Heart left ventricle (tissue), 16 donors: ENCODE data around the gene ARMC8. TPM values are rescaled to one million over a fixed set of nuclear protein-coding genes. Genes with fewer than 3 reads are reported as not detected.

Experiments
- ATAC-seq, 4 donors: fragments of 200-7000 bp; cut with Tn5 transposase; one replicate each; pipeline ENCODE4 v1.9.1; 2020 to 2022; ENCODE audit warnings: moderate library complexity in 4 of 4, mild to moderate bottlenecking in 3 of 4, moderate number of reproducible peaks in 1 of 4
- DNase-seq, 5 donors: peaks; one replicate each; pipeline ENCODE4 v3.0.0-alpha.2; 2020
- H3K27ac ChIP-seq, 12 donors: fragments of 200-600 bp; sonication (generic) in 4 of 12; one replicate each; pipeline versions ENCODE4 v1.5.0 to v1.8.0; 2016 to 2022; ENCODE audit warnings: mild to moderate bottlenecking in 2 of 12
- H3K27me3 ChIP-seq, 9 donors: fragments of 200-600 bp; sonication (generic) in 2 of 9; one replicate each; pipeline versions ENCODE4 v1.5.1 to v1.8.0; 2016 to 2022; ENCODE audit warnings: mild to moderate bottlenecking in 3 of 9
- H3K36me3 ChIP-seq, 9 donors: fragments of 200-600 bp; sonication (generic) in 2 of 9; one replicate each; pipeline versions ENCODE4 v1.5.0 to v1.8.0; 2018 to 2022; ENCODE audit warnings: mild to moderate bottlenecking in 2 of 9
- H3K4me1 ChIP-seq, 12 donors: fragments of 200-600 bp; sonication (generic) in 4 of 12; one replicate each; pipeline versions ENCODE4 v1.5.0 to v1.8.0; 2016 to 2022; ENCODE audit warnings: mild to moderate bottlenecking in 3 of 12
- H3K4me3 ChIP-seq, 12 donors: fragments of 200-600 bp; sonication (generic) in 4 of 12; one replicate each; pipeline versions ENCODE4 v1.5.0 to v1.8.0; 2017 to 2022; ENCODE audit warnings: mild to moderate bottlenecking in 9 of 12, moderate library complexity in 4 of 12
- H3K9me3 ChIP-seq, 12 donors: fragments of 200-600 bp; sonication (generic) in 4 of 12; one replicate each; pipeline versions ENCODE4 v1.5.0 to v1.8.0; 2016 to 2022; ENCODE audit warnings: mild to moderate bottlenecking in 1 of 12
- POLR2A ChIP-seq, 2 donors: fragments of 450-650 bp; IDR thresholded peaks; one replicate each; pipeline ENCODE4 v1.6.1; 2017; ENCODE audit warnings: antibody characterized with exemption in 2 of 2, mild to moderate bottlenecking in 2 of 2, moderate library complexity in 2 of 2
- WGBS, 4 donors: extraction: QIAGEN DNeasy Blood & Tissue Kit in 2 of 4; methylation state at CpG; one replicate each; pipeline versions ENCODE4 v1.1.5 to v1.1.7; 2013 to 2018; 5-methylcytosine and 5-hydroxymethylcytosine counted together
- intact Hi-C, 10 donors: fragments of 100-400 bp; cut with DNase I; formaldehyde crosslinking; loops; one replicate each; pipeline versions ENCODE4 v1.11.1 to v1.14.2; 2022
- polyA plus RNA-seq, 2 donors: library from polyadenylated mRNA; stranded (reverse); fragments of 200-250 nt; gene quantifications; one replicate each; pipeline ENCODE4 v1.2.3, GENCODE V29; 2013
- total RNA-seq, 9 donors: library from RNA; depleted of rRNA in 2 of 9; stranded (reverse); fragments of >200 nt in 2 of 9; fragmentation: NEBNext Ultra II Directional in 3 of 9; extraction: Animal tissue kit (Norgen Biotek cat#: 25700) in 3 of 9; gene quantifications; one replicate each; pipeline versions ENCODE4 v1.1.0 to v1.2.4, GENCODE V29; 2016 to 2023
- TF ChIP-seq, protein P1 (sequence below), 12 donors: fragments of 200-600 bp; sonication (generic) in 4 of 12; IDR thresholded peaks; one replicate each; pipeline versions ENCODE4 v1.5.0 to v1.8.0; 2018 to 2022; ENCODE audit warnings: antibody characterized with exemption in 12 of 12, mild to moderate bottlenecking in 5 of 12
- donor health status: ischemic (EF 13 %, LVEDD 7.1; RV severe dilation, severe dysfunction).
- donor health status: healthy with polysubstance abuse.
- donor health status: DM: no; HTN: yes; CAD: no.
- donor health status: DM: no; HTN: no; CAD: no.
- donor health status: ischemic (EF 25% LVEDD 6.9; RV normal size, moderate dysfunction).
- donor health status: ischemic (EF 25% LVEDD 5.7; RV mildly dilated, moderate dysfunction).
- donor health status: healthy.
- donor health status: DM: yes; HTN: yes; CAD: no.
- donor health status: ischemic (EF 35%, LVEDD 5.7; RV mildly dilated, moderate dysfunction).
- donor health status: nonischemic (EF 11% LVEDD 7.7; RV severe dilation, severe dysfunction).
- donor health status: DM: yes; HTN: yes; CAD: no.
- donor health status: PGD.
- donor health status: ischemic (EF 29% LVEDD 5.4; RV normal size, mild dysfunction).
- donor health status: nonischemic (EF 23%, LVEDD 6.1; RV moderate dilation, normal function).

The ARMC8 gene
- total and polyA plus RNA-seq, 11 donors, result 10.1 to 42.9 (median 33.3) TPM

DNA sequence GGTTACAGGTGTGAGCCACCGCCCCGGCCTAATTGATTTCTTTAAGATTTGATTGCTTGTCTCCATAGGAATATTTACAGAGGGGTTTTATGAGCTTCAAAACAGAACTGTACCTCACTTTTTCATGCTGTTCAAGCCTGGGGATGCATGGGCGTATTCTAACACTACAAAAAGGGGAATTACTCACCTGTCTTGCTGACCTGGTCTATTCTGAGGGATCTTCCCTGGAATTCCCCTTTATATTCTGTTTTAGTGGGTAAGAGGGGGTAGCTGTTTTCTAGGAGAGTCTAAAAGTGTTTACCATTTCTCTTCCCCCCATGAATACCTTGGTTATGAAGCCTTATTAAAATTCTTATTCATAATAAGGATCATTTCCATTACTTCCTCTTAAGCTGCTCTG lies 94.5 kb downstream of the ARMC8 start:
- ATAC-seq (no peak), DNase-seq (no peak)
- Histone ChIP-seq H3K27me3 (no peaks in the 10 kb centered on the region), H3K36me3 (peaks cover 0 to 74% (median 51%) of the 10 kb centered on the region in 9 donors), H3K4me1 (no peaks in the 10 kb centered on the region), H3K27ac (no peak overlapping the region), H3K4me3 (no peak overlapping the region), H3K9me3 (no peaks in the 10 kb centered on the region)
- WGBS, 4 donors, result 96 to 98% (median 97%) methylated on average over 3 of the region's 3 CpGs
- TF ChIP-seq, protein P1, sequence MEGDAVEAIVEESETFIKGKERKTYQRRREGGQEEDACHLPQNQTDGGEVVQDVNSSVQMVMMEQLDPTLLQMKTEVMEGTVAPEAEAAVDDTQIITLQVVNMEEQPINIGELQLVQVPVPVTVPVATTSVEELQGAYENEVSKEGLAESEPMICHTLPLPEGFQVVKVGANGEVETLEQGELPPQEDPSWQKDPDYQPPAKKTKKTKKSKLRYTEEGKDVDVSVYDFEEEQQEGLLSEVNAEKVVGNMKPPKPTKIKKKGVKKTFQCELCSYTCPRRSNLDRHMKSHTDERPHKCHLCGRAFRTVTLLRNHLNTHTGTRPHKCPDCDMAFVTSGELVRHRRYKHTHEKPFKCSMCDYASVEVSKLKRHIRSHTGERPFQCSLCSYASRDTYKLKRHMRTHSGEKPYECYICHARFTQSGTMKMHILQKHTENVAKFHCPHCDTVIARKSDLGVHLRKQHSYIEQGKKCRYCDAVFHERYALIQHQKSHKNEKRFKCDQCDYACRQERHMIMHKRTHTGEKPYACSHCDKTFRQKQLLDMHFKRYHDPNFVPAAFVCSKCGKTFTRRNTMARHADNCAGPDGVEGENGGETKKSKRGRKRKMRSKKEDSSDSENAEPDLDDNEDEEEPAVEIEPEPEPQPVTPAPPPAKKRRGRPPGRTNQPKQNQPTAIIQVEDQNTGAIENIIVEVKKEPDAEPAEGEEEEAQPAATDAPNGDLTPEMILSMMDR (IDR thresholded peaks at IDR 0.05), result no peak
- no peak for TF ChIP-seq POLR2A (IDR thresholded peaks at IDR 0.05)
- intact Hi-C loops, result no loop called here

DNA sequence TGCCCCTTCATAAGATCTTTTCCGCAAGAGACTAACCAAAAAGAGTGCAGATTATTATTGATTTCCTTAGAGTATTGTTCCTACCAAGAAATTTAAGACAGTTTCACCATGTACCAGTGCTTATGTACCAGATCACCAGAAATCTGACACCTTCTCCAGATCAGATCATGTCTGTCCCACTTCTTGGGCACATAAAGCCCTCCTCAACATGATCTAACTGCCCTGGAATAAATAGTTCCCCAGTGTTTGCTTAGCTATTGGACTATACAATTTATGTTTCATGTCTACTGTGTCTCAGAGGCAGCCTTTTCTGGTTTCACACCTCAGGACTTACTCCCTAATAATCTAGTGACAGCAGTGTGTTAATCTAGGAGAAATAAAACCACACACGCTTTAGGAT lies 95.7 kb downstream of the ARMC8 start:
- Histone ChIP-seq H3K27ac (no peak overlapping the region), H3K9me3 (no peaks in the 10 kb centered on the region), H3K27me3 (no peaks in the 10 kb centered on the region), H3K4me1 (no peaks in the 10 kb centered on the region), H3K4me3 (no peak overlapping the region), H3K36me3 (peaks cover 0 to 74% (median 56%) of the 10 kb centered on the region in 9 donors)
- TF ChIP-seq, protein P1 (IDR thresholded peaks at IDR 0.05), result no peak
- DNase-seq (no peak), ATAC-seq (no peak)
- intact Hi-C loops, result no loop called here
- WGBS, 4 donors, result 96 to 98% (median 97%) methylated on average over 2 of the region's 2 CpGs

DNA sequence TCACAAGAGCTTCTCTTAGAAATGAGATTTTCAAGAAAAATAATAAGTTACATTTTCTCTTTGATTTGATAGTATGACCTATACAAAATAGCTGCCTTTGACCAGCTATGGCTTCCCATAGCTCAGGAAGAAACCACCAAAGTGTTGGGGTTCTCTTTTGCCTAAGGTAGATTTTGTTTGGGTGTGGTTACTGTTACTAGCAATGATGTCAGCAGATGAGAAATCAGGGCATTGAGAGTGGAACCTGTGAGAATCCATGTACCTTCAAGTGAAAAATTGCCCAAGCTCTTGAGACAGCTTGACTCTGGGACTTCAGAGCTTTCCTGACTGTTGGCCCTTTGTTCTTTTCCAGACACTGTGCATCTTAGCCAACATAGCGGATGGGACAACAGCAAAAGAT lies 97.0 kb downstream of the ARMC8 start:
- no peaks in the 10 kb centered on the region for H3K4me1 ChIP-seq
- intact Hi-C loops, result no loop called here
- WGBS, 4 donors, result 94 to 100% (median 96%) methylated on average over 1 of the region's 1 CpG
- no peaks in the 10 kb centered on the region for H3K9me3 ChIP-seq
- ATAC-seq, result no peak
- H3K36me3 ChIP-seq, result peaks cover 0 to 74% (median 60%) of the 10 kb centered on the region in 9 donors
- H3K27ac ChIP-seq, result no peak overlapping the region
- DNase-seq, result no peak
- TF ChIP-seq, protein P1 (IDR thresholded peaks at IDR 0.05), result no peak
- no peak for TF ChIP-seq POLR2A (IDR thresholded peaks at IDR 0.05)
- no peak overlapping the region for H3K4me3 ChIP-seq
- H3K27me3 ChIP-seq, result no peaks in the 10 kb centered on the region

DNA sequence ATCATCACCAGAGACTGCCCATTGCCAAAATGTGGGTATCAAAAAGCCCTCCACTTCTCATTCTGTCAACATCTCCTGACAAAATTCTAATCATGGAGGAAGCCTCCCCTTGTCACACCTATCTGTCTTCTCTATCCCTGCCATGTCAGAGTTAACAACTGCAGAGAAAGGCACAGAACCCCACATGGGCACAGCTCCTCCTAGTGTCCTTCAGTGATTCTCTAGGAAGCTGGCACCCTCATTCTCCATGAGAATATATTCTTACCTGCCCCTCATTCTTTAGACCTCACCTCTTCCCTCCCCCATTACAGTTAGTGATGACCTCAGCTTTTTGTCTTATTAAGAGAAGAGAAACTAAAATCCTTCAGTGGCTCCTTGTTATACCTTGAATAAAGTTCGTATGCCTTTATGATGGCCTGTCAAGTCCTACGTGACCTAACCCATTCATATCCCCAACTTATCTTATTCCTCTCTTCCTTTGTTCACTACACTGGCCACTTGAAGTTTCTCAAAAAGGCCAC lies 97.9 kb downstream of the ARMC8 start:
- peaks cover 0 to 78% (median 69%) of the 10 kb centered on the region in 9 donors for H3K36me3 ChIP-seq
- H3K9me3 ChIP-seq, result no peaks in the 10 kb centered on the region
- no peaks in the 10 kb centered on the region for H3K4me1 ChIP-seq
- TF ChIP-seq POLR2A (IDR thresholded peaks at IDR 0.05), result no peak
- TF ChIP-seq, protein P1 (IDR thresholded peaks at IDR 0.05), result no peak
- no peaks in the 10 kb centered on the region for H3K27me3 ChIP-seq
- DNase-seq (no peak), ATAC-seq (no peak)
- 94 to 96% (median 95%) methylated on average over 2 of the region's 2 CpGs for WGBS, 4 donors
- no peak overlapping the region for H3K4me3 ChIP-seq
- intact Hi-C loops, result no loop called here
- H3K27ac ChIP-seq, result no peak overlapping the region
